ENCODE measurements around the gene CCDC40.

DNA sequence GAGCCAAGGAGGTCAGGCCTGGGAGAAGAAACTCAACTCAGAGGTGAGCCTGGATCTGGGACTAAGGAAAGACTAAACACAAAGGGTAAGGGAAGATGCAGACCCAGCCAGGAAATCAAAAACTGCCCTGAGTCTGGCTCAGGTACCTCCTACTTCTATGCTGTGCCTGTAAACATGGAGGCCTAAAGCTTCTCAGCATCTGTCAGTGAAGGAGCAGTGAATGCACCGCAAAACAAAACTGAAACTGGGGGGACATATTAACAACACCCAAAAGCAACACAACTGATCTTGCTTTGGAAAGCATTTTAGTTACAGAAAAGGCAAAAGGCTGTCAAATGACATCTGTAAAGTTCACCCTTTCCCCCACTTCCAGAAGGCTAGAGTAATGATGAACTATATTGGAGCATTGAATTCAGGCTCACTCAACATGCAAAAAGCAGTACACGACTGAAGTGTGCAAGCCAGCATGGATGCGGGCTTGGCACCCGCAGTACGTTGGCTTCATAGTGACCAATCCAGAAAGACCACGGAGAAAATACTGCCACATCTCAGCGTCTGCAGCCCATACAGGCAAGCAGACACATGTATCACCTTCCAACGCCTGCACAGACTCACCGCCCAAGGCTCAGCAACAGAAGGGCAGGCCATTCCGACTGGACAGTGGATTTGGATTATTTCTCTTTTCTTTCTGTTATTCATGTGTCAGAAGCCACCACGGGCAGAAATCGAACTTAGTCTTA lies 4.6 kb upstream of the CCDC40 start:
- TF ChIP-seq POLR2A (IDR thresholded peaks at IDR 0.05) (no peak), CTCF (IDR thresholded peaks at IDR 0.05) (no peak)

Data from Peyer's patch (tissue), 4 donors.